DND-41 (cell line): Measurements from ENCODE around the gene GAST.

ENCODE experiments used
- CTCF ChIP-seq: IDR thresholded peaks from 2 replicates; pipeline ENCODE4 v1.5.1; 2012; ENCODE audit warnings: borderline replicate concordance, low read length, moderate library complexity, mild to moderate bottlenecking; ENCODE audit not compliant: poor library complexity, severe bottlenecking; ENCODE audit errors: extremely low read depth
- EZH2 ChIP-seq: IDR thresholded peaks from 3 replicates; pipeline ENCODE4 v1.6.1; 2012; ENCODE audit warnings: borderline replicate concordance, low read depth, mild to moderate bottlenecking, moderate library complexity, low read length, inconsistent platforms; ENCODE audit not compliant: severe bottlenecking

- TF ChIP-seq CTCF (no peak), EZH2 (no peak)
These were observed 23.3 kb upstream of the GAST start, which contains the start of gene EIF1 for GRCh38 chr17:41688641-41689496.
